IMR-90 (cell line): ENCODE results near the gene MAN1C1.
"Not testable (repeated sequence)": the region's sequence is repeated elsewhere in the genome, so short reads cannot be mapped to it uniquely, and the experiment has no call there.

Source experiments
- BHLHE40 ChIP-seq: fragments of 150-350 bp; IDR thresholded peaks from 2 replicates; pipeline ENCODE4 v1.6.1; 2016; ENCODE audit warnings: mild to moderate bottlenecking, low read depth, low read length
- FOS ChIP-seq: fragments of 150-350 bp; IDR thresholded peaks from 2 replicates; pipeline ENCODE4 v1.6.1; 2016; ENCODE audit warnings: low read depth, low read length
- MAFK ChIP-seq: IDR thresholded peaks from 2 replicates; pipeline ENCODE4 v1.6.1; 2012; ENCODE audit warnings: low read depth, low read length, improper control_type of control experiment
- MAZ ChIP-seq: IDR thresholded peaks from 2 replicates; pipeline ENCODE4 v1.6.1; 2012; ENCODE audit warnings: low read depth, mild to moderate bottlenecking, low read length, improper control_type of control experiment, moderate library complexity, borderline replicate concordance
- MXI1 ChIP-seq: IDR thresholded peaks from 2 replicates; pipeline ENCODE4 v1.6.1; 2012; ENCODE audit warnings: low read depth, mild to moderate bottlenecking, low read length, moderate library complexity, borderline replicate concordance
- NFE2L2 ChIP-seq: fragments of 150-350 bp; IDR thresholded peaks from 2 replicates; pipeline ENCODE4 v1.6.1; 2016; ENCODE audit warnings: low read depth, mild to moderate bottlenecking, low read length
- POLR2A ChIP-seq: IDR thresholded peaks from 2 replicates; pipeline ENCODE4 v1.6.1; 2012; ENCODE audit warnings: mild to moderate bottlenecking, low read depth, low read length
- RAD21 ChIP-seq: IDR thresholded peaks from 2 replicates; pipeline ENCODE4 v1.6.1; 2012; ENCODE audit warnings: low read length, improper control_type of control experiment
- TF ChIP-seq, protein P1 (sequence below): conservative IDR thresholded peaks from 2 replicates; pipeline ENCODE4 v1.5.1; 2012; ENCODE audit warnings: mild to moderate bottlenecking, low read depth, low read length, improper control_type of control experiment

DNA sequence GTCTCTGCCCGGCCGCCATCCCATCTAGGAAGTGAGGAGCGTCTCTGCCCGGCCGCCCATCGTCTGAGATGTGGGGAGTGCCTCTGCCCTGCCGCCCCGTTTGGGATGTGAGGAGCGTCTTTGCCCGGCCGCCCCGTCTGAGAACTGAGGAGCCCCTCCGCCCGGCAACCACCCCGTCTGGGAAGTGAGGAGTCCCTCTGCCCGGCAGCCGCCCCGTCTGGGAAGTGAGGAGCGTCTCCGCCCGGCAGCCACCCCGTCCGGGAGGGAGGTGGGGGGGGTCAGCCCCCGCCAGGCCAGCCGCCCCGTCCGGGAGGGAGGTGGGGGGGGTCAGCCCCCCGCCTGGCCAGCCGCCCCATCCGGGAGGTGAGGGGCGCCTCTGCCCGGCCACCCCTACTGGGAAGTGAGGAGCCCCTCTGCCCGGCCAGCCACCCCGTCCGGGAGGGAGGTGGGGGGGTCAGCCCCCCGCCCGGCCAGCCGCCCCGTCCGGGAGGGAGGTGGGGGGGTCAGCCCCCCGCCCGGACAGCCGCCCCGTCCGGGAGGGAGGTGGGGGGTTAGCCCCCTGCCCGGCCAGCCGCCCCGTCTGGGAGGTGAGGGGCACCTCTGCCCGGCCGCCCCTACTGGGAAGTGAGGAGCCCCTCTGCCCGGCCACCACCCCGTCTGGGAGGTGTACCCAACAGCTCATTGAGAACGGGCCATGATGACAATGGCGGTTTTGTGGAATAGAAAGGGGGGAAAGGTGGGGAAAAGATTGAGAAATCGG, 12.6 kb upstream of the MAN1C1 start:
- not testable (repeated sequence) for TF ChIP-seq MAZ, POLR2A, NFE2L2, BHLHE40, MAFK, FOS, MXI1, RAD21
- TF ChIP-seq, protein P1, sequence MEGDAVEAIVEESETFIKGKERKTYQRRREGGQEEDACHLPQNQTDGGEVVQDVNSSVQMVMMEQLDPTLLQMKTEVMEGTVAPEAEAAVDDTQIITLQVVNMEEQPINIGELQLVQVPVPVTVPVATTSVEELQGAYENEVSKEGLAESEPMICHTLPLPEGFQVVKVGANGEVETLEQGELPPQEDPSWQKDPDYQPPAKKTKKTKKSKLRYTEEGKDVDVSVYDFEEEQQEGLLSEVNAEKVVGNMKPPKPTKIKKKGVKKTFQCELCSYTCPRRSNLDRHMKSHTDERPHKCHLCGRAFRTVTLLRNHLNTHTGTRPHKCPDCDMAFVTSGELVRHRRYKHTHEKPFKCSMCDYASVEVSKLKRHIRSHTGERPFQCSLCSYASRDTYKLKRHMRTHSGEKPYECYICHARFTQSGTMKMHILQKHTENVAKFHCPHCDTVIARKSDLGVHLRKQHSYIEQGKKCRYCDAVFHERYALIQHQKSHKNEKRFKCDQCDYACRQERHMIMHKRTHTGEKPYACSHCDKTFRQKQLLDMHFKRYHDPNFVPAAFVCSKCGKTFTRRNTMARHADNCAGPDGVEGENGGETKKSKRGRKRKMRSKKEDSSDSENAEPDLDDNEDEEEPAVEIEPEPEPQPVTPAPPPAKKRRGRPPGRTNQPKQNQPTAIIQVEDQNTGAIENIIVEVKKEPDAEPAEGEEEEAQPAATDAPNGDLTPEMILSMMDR = not testable (repeated sequence)
